ENCODE data around the gene SLC9A6. TPM values are rescaled to one million over a fixed set of nuclear protein-coding genes. Genes with fewer than 3 reads are reported as not detected.

Gene SLC9A6
- total and polyA plus RNA-seq, 4 donors: 33.3 to 107 (median 92.7) TPM

GRCh38 chrX:136055651-136056221 is 70.5 kb downstream of the SLC9A6 start:
- H3K27ac ChIP-seq (ENCODE audit: low read depth, low read length): no peak overlapping the region
- no peak overlapping the region for H3K4me3 ChIP-seq (ENCODE audit: low read depth, low read length)
- peaks cover 4% of the 10 kb centered on the region for H3K27me3 ChIP-seq (ENCODE audit: control insufficient read depth, insufficient read depth, low read length)
- H3K36me3 ChIP-seq (ENCODE audit: control insufficient read depth, insufficient read depth, low read length): no peaks in the 10 kb centered on the region
- 72% methylated on average over 5 of the region's 5 CpGs for WGBS (ENCODE audit: insufficient coverage)
- no peaks in the 10 kb centered on the region for H3K9me3 ChIP-seq (ENCODE audit: control insufficient read depth, insufficient read depth, low read length)
- H3K4me1 ChIP-seq (ENCODE audit: control insufficient read depth, insufficient read depth, low read length): no peaks in the 10 kb centered on the region
- DNase-seq (ENCODE audit: low read depth in 4 of 6, low spot score in 6 of 6): no peak

- H3K27ac ChIP-seq (ENCODE audit: low read depth, low read length): no peak overlapping the region
- peaks cover 4% of the 10 kb centered on the region for H3K27me3 ChIP-seq (ENCODE audit: control insufficient read depth, insufficient read depth, low read length)
- H3K36me3 ChIP-seq (ENCODE audit: control insufficient read depth, insufficient read depth, low read length): no peaks in the 10 kb centered on the region
- no peaks in the 10 kb centered on the region for H3K9me3 ChIP-seq (ENCODE audit: control insufficient read depth, insufficient read depth, low read length)
- no CpG with 5 or more reads among the region's 4 CpGs for WGBS (ENCODE audit: insufficient coverage)
- no peak overlapping the region for H3K4me3 ChIP-seq (ENCODE audit: low read depth, low read length)
- no peaks in the 10 kb centered on the region for H3K4me1 ChIP-seq (ENCODE audit: control insufficient read depth, insufficient read depth, low read length)
- no peak for DNase-seq (ENCODE audit: low read depth in 4 of 6, low spot score in 6 of 6)
Observed at GRCh38 chrX:136057567-136057966, 72.3 kb downstream of the SLC9A6 start.

- peaks cover 4% of the 10 kb centered on the region for H3K27me3 ChIP-seq (ENCODE audit: control insufficient read depth, insufficient read depth, low read length)
- no peaks in the 10 kb centered on the region for H3K9me3 ChIP-seq (ENCODE audit: control insufficient read depth, insufficient read depth, low read length)
- no peak overlapping the region for H3K27ac ChIP-seq (ENCODE audit: low read depth, low read length)
- H3K4me1 ChIP-seq (ENCODE audit: control insufficient read depth, insufficient read depth, low read length): no peaks in the 10 kb centered on the region
- 82% methylated on average over 2 of the region's 2 CpGs for WGBS (ENCODE audit: insufficient coverage)
- no peak overlapping the region for H3K4me3 ChIP-seq (ENCODE audit: low read depth, low read length)
- H3K36me3 ChIP-seq (ENCODE audit: control insufficient read depth, insufficient read depth, low read length): no peaks in the 10 kb centered on the region
- DNase-seq (ENCODE audit: low read depth in 4 of 6, low spot score in 6 of 6): no peak
Observed at GRCh38 chrX:136059350-136059749, 74.1 kb downstream of the SLC9A6 start.

DNA sequence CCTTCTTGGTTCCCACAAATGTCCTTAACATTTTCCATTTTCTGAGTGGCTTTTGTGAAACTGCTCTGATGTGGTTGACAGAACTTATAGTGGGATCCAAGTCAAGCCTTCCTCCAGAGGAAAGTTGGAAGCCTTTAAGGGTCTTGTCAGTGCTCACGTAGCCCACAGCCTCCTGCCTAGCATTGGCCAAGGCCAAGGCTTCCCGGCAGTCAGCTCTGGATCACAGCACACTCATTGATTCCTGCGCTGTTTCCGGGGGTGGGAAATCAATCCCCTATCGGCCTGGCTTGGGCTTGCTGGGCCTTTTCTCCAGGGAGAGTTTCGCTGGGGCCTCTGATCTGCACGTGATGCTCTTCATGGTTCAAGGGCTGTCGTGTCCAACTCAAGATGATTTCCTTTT is 76.1 kb downstream of the SLC9A6 start:
- peaks cover 6% of the 10 kb centered on the region for H3K27me3 ChIP-seq (ENCODE audit: control insufficient read depth, insufficient read depth, low read length)
- no peaks in the 10 kb centered on the region for H3K4me1 ChIP-seq (ENCODE audit: control insufficient read depth, insufficient read depth, low read length)
- H3K9me3 ChIP-seq (ENCODE audit: control insufficient read depth, insufficient read depth, low read length): no peaks in the 10 kb centered on the region
- DNase-seq (ENCODE audit: low read depth in 4 of 6, low spot score in 6 of 6): no peak
- no peak overlapping the region for H3K27ac ChIP-seq (ENCODE audit: low read depth, low read length)
- WGBS (ENCODE audit: insufficient coverage): 82% methylated on average over 8 of the region's 8 CpGs
- no peak overlapping the region for H3K4me3 ChIP-seq (ENCODE audit: low read depth, low read length)
- no peaks in the 10 kb centered on the region for H3K36me3 ChIP-seq (ENCODE audit: control insufficient read depth, insufficient read depth, low read length)

DNA sequence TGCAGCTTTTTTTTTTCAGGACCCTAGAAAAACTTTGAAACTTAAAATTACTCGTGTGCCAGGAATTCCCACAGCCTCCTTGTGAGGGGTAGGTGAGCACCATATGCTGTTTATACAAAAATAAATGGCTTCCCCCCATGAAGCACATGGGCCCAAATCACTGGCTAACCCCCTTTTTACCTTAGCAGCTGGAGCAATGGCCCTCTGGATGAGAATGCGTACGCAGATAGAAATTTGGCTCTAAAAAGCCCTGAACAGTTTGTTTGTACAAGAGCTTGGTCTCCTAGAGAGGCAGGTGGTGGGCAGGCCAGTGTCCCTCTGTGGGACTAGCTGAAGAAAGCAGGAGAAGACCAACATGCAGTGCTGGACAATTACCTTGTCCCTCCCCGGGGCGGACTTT is 76.5 kb downstream of the SLC9A6 start:
- Histone ChIP-seq H3K4me3 (ENCODE audit: low read depth, low read length) (no peak overlapping the region), H3K4me1 (ENCODE audit: control insufficient read depth, insufficient read depth, low read length) (no peaks in the 10 kb centered on the region), H3K27me3 (ENCODE audit: control insufficient read depth, insufficient read depth, low read length) (peaks cover 6% of the 10 kb centered on the region), H3K27ac (ENCODE audit: low read depth, low read length) (no peak overlapping the region), H3K9me3 (ENCODE audit: control insufficient read depth, insufficient read depth, low read length) (no peaks in the 10 kb centered on the region), H3K36me3 (ENCODE audit: control insufficient read depth, insufficient read depth, low read length) (no peaks in the 10 kb centered on the region)
- no peak for DNase-seq (ENCODE audit: low read depth in 4 of 6, low spot score in 6 of 6)
- 100% methylated on average over 2 of the region's 5 CpGs for WGBS (ENCODE audit: insufficient coverage)

DNA sequence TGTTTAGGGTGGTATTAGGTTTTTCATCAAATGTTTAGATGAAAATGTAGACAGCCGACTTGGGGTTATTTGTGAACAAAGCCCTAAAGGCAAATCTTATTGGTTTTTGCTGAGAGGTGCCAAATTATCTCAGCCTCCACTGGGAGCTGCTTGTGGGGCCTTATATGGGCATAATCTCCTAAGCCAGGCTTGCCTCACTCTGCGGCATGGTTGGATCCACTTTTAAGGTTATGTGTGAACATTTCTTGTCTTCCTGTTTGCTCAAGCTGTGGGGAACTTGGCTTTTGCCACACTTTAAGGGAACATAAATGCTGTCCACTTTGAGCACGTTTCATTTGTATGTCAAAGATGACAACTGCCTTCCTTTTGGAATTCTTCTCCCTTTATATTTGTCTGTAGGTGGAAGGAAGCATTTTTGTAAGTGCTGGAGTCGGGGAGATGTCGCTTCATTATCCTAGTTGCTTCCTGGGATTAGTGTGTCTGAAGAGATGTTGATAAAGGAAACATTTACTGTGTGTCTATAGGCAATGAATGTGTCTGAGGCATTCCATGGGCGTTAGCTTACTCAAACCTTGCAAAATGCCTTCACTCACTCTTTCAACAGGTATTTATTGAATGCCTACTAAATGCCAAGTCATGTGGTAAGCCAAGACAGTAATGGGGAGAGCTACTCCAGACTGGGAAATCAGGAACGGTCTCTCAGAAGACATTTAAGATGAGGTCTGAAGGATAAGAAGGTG is 78.3 kb downstream of the SLC9A6 start:
- H3K4me1 ChIP-seq (ENCODE audit: control insufficient read depth, insufficient read depth, low read length): peaks cover 4% of the 10 kb centered on the region
- no peaks in the 10 kb centered on the region for H3K9me3 ChIP-seq (ENCODE audit: control insufficient read depth, insufficient read depth, low read length)
- H3K27me3 ChIP-seq (ENCODE audit: control insufficient read depth, insufficient read depth, low read length): peaks cover 6% of the 10 kb centered on the region
- WGBS (ENCODE audit: insufficient coverage): 71% methylated on average over 3 of the region's 7 CpGs
- DNase-seq (ENCODE audit: low read depth in 4 of 6, low spot score in 6 of 6): no peak
- H3K27ac ChIP-seq (ENCODE audit: low read depth, low read length): no peak overlapping the region
- H3K36me3 ChIP-seq (ENCODE audit: control insufficient read depth, insufficient read depth, low read length): no peaks in the 10 kb centered on the region
- no peak overlapping the region for H3K4me3 ChIP-seq (ENCODE audit: low read depth, low read length)

DNA sequence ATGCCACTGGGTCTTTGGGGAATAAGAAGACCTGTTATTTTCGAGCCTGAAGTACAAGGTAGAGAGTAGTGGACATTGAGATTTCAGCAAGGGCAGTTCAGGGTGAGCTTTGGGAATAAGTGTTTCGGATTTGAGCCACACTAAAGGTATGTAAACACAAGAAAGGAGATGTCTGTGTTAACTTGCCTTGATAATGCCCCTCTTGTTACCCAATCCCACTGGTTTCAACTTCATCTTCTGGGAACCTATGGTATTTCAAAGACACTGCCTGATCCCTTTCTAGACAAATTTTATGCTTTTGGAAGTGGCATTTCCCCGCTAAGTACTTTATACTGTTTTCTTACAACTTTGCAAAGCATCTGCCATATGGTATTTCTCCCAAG is 79.4 kb downstream of the SLC9A6 start:
- 77% methylated on average over 2 of the region's 3 CpGs for WGBS (ENCODE audit: insufficient coverage)
- no peaks in the 10 kb centered on the region for H3K9me3 ChIP-seq (ENCODE audit: control insufficient read depth, insufficient read depth, low read length)
- H3K27me3 ChIP-seq (ENCODE audit: control insufficient read depth, insufficient read depth, low read length): peaks cover 2% of the 10 kb centered on the region
- no peak for DNase-seq (ENCODE audit: low read depth in 4 of 6, low spot score in 6 of 6)
- no peak overlapping the region for H3K27ac ChIP-seq (ENCODE audit: low read depth, low read length)
- H3K4me1 ChIP-seq (ENCODE audit: control insufficient read depth, insufficient read depth, low read length): peaks cover 6% of the 10 kb centered on the region
- no peaks in the 10 kb centered on the region for H3K36me3 ChIP-seq (ENCODE audit: control insufficient read depth, insufficient read depth, low read length)
- no peak overlapping the region for H3K4me3 ChIP-seq (ENCODE audit: low read depth, low read length)

- H3K36me3 ChIP-seq (ENCODE audit: control insufficient read depth, insufficient read depth, low read length): no peaks in the 10 kb centered on the region
- H3K27me3 ChIP-seq (ENCODE audit: control insufficient read depth, insufficient read depth, low read length): peaks cover 2% of the 10 kb centered on the region
- H3K4me3 ChIP-seq (ENCODE audit: low read depth, low read length): no peak overlapping the region
- H3K4me1 ChIP-seq (ENCODE audit: control insufficient read depth, insufficient read depth, low read length): peaks cover 6% of the 10 kb centered on the region
- WGBS (ENCODE audit: insufficient coverage): no CpG with 5 or more reads among the region's 7 CpGs
- no peak overlapping the region for H3K27ac ChIP-seq (ENCODE audit: low read depth, low read length)
- H3K9me3 ChIP-seq (ENCODE audit: control insufficient read depth, insufficient read depth, low read length): no peaks in the 10 kb centered on the region
- peak in 2 of 6 donors; percentile 17 to 79 for DNase-seq (ENCODE audit: low read depth in 4 of 6, low spot score in 6 of 6)
Observed at GRCh38 chrX:136065044-136065671, 79.9 kb downstream of the SLC9A6 start.

- Histone ChIP-seq H3K9me3 (ENCODE audit: control insufficient read depth, insufficient read depth, low read length) (no peaks in the 10 kb centered on the region), H3K27ac (ENCODE audit: low read depth, low read length) (no peak overlapping the region), H3K27me3 (ENCODE audit: control insufficient read depth, insufficient read depth, low read length) (peaks cover 2% of the 10 kb centered on the region), H3K4me3 (ENCODE audit: low read depth, low read length) (no peak overlapping the region), H3K36me3 (ENCODE audit: control insufficient read depth, insufficient read depth, low read length) (no peaks in the 10 kb centered on the region), H3K4me1 (ENCODE audit: control insufficient read depth, insufficient read depth, low read length) (peaks cover 6% of the 10 kb centered on the region)
- 65% methylated on average over 5 of the region's 5 CpGs for WGBS (ENCODE audit: insufficient coverage)
- peak in 1 of 6 donors; percentile 26 for DNase-seq (ENCODE audit: low read depth in 4 of 6, low spot score in 6 of 6)
Observed at GRCh38 chrX:136067097-136067496, 81.9 kb downstream of the SLC9A6 start.

- Histone ChIP-seq H3K36me3 (ENCODE audit: control insufficient read depth, insufficient read depth, low read length) (no peaks in the 10 kb centered on the region), H3K4me3 (ENCODE audit: low read depth, low read length) (no peak overlapping the region), H3K4me1 (ENCODE audit: control insufficient read depth, insufficient read depth, low read length) (peaks cover 6% of the 10 kb centered on the region), H3K9me3 (ENCODE audit: control insufficient read depth, insufficient read depth, low read length) (no peaks in the 10 kb centered on the region), H3K27me3 (ENCODE audit: control insufficient read depth, insufficient read depth, low read length) (peaks cover 2% of the 10 kb centered on the region), H3K27ac (ENCODE audit: low read depth, low read length) (peak overlapping the region; percentile 72)
- DNase-seq (ENCODE audit: low read depth in 4 of 6, low spot score in 6 of 6): peak in 4 of 6 donors; percentile 38 to 82 (median 62)
- WGBS (ENCODE audit: insufficient coverage): 67% methylated on average over 5 of the region's 7 CpGs
Observed at GRCh38 chrX:136067966-136068365, 82.7 kb downstream of the SLC9A6 start.
